D341Med (cell line): ENCODE results near the gene SH2B3.

Source experiments
- DNase-seq: peaks from one replicate; pipeline ENCODE4 v3.0.0; 2012; ENCODE audit warnings: low spot score

Gene SH2B3

GRCh38 chr12:111428728-111429175, 23.0 kb downstream of the SH2B3 start:
- DNase-seq: peak; percentile 31

DNA sequence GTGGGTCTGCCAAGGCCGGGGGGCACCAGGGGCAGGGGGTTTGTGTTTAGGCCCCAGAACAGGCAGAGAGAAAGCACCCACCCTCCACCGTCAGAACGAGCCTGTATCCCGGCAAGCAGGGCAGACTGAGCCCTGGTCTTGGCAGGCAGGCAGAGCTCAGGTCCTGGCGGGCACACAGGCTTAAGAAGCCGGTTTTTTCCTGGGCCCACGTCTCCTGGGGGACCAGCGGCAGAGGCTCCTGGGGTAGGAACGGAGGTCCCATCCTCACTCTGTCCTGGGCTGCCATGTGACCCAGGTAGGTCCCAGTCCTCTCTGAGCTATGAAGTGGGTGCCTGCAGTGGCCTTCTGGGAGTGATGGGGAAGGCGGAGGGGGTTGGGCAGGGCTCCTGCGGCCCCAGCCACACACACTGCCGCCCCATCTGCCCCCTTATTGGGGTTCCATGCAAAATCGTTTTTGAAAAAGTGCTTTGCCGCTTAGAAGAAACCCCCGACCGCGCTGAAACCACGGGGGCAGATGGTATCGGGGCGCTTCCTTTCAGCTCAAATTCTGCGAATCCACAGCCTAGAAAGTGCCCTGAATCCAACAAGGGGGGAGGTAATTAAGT, 24.2 kb downstream of the SH2B3 start:
- peak; percentile 33 for DNase-seq

- peak; percentile 27 for DNase-seq
Measured at GRCh38 chr12:111430433-111431353, 25.0 kb downstream of the SH2B3 start.

GRCh38 chr12:111431772-111432171, 26.0 kb downstream of the SH2B3 start:
- DNase-seq: peak; percentile 10

DNA sequence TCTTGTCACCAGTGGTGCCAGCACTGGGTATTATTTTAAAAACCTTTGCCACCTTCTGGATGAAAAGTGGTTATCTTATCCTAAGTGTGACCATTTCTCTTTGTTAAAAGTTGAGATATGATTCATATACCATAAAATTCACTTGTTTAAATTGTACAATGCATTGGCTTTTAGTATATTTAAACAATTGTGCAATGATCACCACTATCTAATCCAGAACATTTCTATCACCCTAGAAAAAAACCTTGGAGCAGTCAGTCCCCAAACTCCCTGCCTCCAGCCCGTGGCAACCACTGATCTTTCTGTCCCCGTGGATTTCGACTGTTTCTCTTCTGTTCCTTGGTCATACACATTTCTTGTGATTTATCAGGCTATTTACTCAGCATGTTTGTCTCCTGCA, 28.3 kb downstream of the SH2B3 start:
- no peak for DNase-seq

- no peak for DNase-seq
Measured at GRCh38 chr12:111434680-111435338, 29.1 kb downstream of the SH2B3 start.

DNA sequence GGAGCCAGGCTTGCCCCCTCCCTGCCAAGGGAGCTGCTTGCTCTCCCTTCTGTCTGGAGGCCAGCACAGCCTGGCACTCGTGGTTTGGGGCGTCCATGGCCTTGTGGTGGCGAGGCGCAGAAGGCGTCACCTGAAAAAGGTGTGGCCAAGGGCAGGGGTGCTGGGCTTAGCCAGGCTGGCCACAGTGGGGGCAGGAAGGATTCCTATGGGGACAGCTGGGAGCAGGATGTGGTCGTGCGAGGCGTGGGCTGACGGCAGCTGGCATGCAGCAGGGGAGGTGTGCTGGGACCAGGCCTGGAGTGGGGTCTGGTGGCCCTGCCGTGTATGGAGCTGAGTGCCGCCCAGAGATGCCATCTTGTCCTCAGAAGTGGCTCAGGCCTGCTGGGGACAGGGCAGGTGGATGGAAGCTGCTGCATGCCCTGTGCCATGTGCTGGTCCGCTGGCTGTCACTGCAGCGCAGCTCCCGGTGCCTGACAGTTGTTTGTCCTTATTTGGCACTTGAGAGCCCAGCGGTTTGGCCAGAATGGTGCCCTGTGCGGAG, 30.0 kb downstream of the SH2B3 start:
- no peak for DNase-seq

GRCh38 chr12:111436266-111436665, 30.5 kb downstream of the SH2B3 start:
- no peak for DNase-seq

DNA sequence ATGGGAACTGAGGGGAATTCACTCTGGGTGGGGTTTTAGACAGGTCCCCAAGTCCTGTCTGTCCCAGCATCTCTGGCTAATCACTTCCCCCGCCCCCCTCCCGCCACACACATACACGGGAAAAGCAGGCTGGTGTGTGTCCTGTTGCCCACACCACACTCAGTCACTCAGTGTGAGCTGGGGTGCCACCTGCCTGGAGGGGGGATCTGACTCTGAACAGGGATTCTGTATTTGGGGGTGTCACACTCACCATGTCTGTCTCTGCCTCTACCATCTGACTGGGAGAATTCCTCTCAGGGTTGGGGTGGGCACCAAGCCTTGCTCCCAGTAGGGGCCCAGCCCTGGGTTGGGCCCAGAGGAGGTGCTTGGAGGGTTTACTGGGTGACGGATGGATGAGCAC, 31.1 kb downstream of the SH2B3 start:
- no peak for DNase-seq

DNA sequence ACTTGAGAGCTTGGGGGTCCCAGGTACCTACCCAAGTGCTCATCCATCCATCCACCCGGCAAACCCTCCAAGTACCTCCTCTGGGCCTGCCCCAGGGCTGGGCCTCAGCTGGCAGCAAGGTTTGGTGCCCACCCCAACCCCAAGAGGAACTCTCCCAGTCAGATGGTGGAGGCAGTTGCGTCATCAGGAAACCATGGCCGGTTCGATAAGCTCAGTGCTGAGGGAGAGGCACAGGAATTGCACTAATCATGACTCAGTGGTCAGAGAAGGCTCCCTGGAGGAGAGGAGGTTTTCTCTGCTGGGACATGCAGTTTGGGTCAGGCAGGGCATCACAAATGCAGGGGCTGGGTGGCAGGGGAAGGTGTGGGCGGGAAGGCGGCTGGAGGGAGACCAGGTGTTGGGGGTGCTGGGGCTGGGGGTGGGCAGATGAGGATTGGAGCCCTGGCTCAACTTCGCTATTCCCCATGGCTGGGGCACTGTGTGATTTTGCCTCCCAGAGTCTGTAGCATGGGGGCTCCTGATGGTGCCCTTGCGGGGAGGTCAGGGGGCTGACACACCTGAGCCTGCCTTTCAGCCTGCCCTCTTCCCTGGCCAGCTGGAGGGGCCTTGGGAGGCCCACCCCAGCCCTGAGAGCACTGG, 32.2 kb downstream of the SH2B3 start:
- DNase-seq: no peak

- DNase-seq: no peak
Measured at GRCh38 chr12:111438481-111438880, 32.8 kb downstream of the SH2B3 start.

DNA sequence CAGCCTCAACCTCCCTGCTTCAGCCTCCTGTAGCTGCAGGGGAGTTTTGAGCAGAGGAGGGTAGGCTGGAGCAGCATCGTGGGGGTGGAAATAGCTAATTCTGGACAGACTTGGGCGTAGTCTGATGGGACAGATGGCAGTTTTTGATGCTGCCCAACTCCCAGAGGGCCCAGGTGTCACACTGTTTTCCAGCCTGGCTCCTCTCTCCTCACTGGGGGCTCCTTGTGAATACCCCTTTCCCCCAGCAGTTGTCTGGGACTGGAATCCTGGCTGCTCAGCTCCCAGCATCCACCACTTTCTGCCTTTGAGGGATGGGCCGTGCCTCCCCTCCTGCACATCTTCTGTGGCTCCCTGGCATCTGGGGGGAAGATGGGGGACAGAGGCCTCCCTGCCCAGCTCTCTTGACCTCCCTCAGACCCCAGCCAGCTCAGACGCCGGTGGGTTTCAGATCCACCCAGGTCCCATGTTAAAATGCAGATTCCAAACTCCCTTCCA, 34.0 kb downstream of the SH2B3 start:
- DNase-seq: no peak

GRCh38 chr12:111440152-111440551, 34.4 kb downstream of the SH2B3 start:
- no peak for DNase-seq

DNA sequence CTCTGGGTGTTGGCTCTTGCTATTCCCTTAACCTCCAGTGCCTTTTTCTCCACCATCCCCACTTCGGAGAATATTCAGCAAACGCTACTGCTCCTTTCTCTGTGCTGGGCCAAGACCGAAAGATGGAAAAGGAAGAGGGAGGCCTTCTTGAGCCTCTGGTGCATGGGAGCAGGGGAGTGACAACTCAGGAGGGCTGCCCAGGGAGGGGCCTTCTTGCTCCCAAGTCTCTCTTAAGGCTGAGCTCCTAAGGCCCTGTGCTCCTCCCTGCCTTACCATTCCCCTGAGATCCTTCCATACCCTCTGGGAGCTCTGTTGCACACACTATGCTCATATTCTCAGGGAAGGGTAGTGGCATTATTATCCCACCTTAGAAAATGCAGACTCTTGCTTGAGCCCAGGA, 34.9 kb downstream of the SH2B3 start:
- DNase-seq: no peak

GRCh38 chr12:111441107-111441928, 35.6 kb downstream of the SH2B3 start:
- no peak for DNase-seq

GRCh38 chr12:111442301-111443045, 36.8 kb downstream of the SH2B3 start:
- DNase-seq: no peak

DNA sequence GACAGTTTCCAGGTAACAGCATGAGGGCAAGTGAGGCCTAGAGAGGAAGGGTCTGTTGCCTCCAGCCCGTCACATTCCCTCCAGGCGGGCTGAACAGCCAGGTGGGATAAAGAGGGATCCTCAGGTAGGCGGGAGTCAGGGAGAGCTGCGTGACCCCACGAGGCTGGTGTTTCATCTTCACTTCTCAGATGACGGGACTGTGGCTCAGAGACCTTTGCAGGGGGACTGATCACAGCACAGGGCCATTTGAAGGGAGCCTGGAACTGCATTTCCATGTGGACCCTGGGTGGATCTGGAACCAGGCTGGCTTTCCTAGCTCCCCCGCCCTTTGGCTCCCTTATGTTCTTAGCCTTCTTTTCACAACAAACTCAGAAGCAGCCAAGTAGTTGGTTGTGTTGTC, 37.4 kb downstream of the SH2B3 start:
- DNase-seq: no peak

- DNase-seq: no peak
Measured at GRCh38 chr12:111443586-111443985, 37.9 kb downstream of the SH2B3 start.

GRCh38 chr12:111444314-111444924, 38.7 kb downstream of the SH2B3 start:
- DNase-seq: no peak
